ENCODE measurements around the gene MTUS2. TPM values are rescaled to one million over a fixed set of nuclear protein-coding genes. Genes with fewer than 3 reads are reported as not detected.

The MTUS2 gene
- total RNA-seq, 1 donor from 2014 or later, result 6.8 TPM

- Mint-ChIP-seq H3K36me3 (ENCODE audit: unreplicated experiment) (peaks cover 5% of the 10 kb centered on the region), H3K27me3 (ENCODE audit: unreplicated experiment) (peaks cover 3% of the 10 kb centered on the region), H3K9me3 (ENCODE audit: unreplicated experiment) (peaks cover 1% of the 10 kb centered on the region), H3K4me3 (ENCODE audit: unreplicated experiment) (no peak overlapping the region), H3K27ac (ENCODE audit: unreplicated experiment) (no peak overlapping the region), H3K4me1 (ENCODE audit: low read depth, unreplicated experiment) (no peaks in the 10 kb centered on the region)
- no peak for DNase-seq
- TF ChIP-seq, protein P1, sequence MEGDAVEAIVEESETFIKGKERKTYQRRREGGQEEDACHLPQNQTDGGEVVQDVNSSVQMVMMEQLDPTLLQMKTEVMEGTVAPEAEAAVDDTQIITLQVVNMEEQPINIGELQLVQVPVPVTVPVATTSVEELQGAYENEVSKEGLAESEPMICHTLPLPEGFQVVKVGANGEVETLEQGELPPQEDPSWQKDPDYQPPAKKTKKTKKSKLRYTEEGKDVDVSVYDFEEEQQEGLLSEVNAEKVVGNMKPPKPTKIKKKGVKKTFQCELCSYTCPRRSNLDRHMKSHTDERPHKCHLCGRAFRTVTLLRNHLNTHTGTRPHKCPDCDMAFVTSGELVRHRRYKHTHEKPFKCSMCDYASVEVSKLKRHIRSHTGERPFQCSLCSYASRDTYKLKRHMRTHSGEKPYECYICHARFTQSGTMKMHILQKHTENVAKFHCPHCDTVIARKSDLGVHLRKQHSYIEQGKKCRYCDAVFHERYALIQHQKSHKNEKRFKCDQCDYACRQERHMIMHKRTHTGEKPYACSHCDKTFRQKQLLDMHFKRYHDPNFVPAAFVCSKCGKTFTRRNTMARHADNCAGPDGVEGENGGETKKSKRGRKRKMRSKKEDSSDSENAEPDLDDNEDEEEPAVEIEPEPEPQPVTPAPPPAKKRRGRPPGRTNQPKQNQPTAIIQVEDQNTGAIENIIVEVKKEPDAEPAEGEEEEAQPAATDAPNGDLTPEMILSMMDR (IDR thresholded peaks at IDR 0.05; ENCODE audit: partially characterized antibody, unreplicated experiment), result no peak
Measured at GRCh38 chr13:29050719-29051118, 230.6 kb downstream of the MTUS2 start.

GRCh38 chr13:29059800-29060199 is 239.7 kb downstream of the MTUS2 start:
- peaks cover 4% of the 10 kb centered on the region for H3K9me3 Mint-ChIP-seq (ENCODE audit: unreplicated experiment)
- H3K27me3 Mint-ChIP-seq (ENCODE audit: unreplicated experiment), result peaks cover 3% of the 10 kb centered on the region
- H3K4me1 Mint-ChIP-seq (ENCODE audit: low read depth, unreplicated experiment), result peaks cover 6% of the 10 kb centered on the region
- H3K36me3 Mint-ChIP-seq (ENCODE audit: unreplicated experiment), result peaks cover 10% of the 10 kb centered on the region
- no peak overlapping the region for H3K4me3 Mint-ChIP-seq (ENCODE audit: unreplicated experiment)
- peak overlapping the region; percentile 55 for H3K27ac Mint-ChIP-seq (ENCODE audit: unreplicated experiment)
- TF ChIP-seq, protein P1 (IDR thresholded peaks at IDR 0.05; ENCODE audit: partially characterized antibody, unreplicated experiment), result no peak
- peak; percentile 19 for DNase-seq

DNA sequence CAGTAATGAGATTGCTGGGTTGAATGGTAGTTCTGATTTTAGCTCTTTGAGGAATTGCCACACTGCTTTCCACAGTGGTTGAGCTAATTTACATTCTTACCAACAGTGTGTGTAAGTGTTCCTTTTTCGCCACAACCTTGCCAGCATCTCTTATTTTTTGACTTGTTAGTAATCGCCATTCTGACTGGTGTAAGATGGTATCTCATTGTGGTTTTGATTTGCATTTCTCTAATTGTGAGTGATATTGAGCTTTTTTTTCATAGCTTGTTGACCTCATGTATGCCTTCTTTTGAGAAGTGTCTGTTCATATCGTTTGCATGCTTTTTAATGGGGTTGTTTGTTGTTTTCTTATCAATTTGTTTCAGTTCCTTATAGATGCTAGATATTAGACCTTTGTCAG is 245.0 kb downstream of the MTUS2 start:
- Mint-ChIP-seq H3K4me3 (ENCODE audit: unreplicated experiment) (no peak overlapping the region), H3K27ac (ENCODE audit: unreplicated experiment) (no peak overlapping the region), H3K36me3 (ENCODE audit: unreplicated experiment) (no peaks in the 10 kb centered on the region), H3K4me1 (ENCODE audit: low read depth, unreplicated experiment) (peaks cover 15% of the 10 kb centered on the region), H3K9me3 (ENCODE audit: unreplicated experiment) (no peaks in the 10 kb centered on the region), H3K27me3 (ENCODE audit: unreplicated experiment) (peaks cover 1% of the 10 kb centered on the region)
- TF ChIP-seq, protein P1 (IDR thresholded peaks at IDR 0.05; ENCODE audit: partially characterized antibody, unreplicated experiment), result no peak
- DNase-seq, result no peak

GRCh38 chr13:29067306-29067945 is 247.3 kb downstream of the MTUS2 start:
- TF ChIP-seq, protein P1 (IDR thresholded peaks at IDR 0.05; ENCODE audit: partially characterized antibody, unreplicated experiment), result no peak
- Mint-ChIP-seq H3K4me3 (ENCODE audit: unreplicated experiment) (no peak overlapping the region), H3K27me3 (ENCODE audit: unreplicated experiment) (peaks cover 1% of the 10 kb centered on the region), H3K9me3 (ENCODE audit: unreplicated experiment) (no peaks in the 10 kb centered on the region), H3K36me3 (ENCODE audit: unreplicated experiment) (no peaks in the 10 kb centered on the region), H3K4me1 (ENCODE audit: low read depth, unreplicated experiment) (peaks cover 15% of the 10 kb centered on the region), H3K27ac (ENCODE audit: unreplicated experiment) (no peak overlapping the region)
- no peak for DNase-seq

DNA sequence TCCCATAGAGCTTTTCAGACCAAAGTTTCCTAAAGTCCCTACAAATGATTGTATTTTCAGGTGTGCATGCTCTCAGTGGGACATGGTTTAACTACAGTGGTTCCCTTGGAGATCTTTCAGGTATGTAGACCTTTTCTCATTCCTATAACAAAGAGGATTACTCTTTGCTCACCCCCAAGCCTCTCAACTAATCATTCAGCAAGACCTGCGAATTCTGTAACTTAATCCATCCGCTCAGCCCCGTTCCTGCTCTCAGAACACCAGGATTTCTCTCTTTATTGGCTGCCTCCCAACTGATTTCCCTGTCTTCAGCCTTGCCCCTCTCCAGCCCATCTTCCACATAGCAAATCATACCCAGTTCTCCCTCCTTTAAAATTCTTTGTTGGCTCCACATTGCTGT is 253.6 kb downstream of the MTUS2 start:
- H3K9me3 Mint-ChIP-seq (ENCODE audit: unreplicated experiment), result no peaks in the 10 kb centered on the region
- H3K27ac Mint-ChIP-seq (ENCODE audit: unreplicated experiment), result no peak overlapping the region
- TF ChIP-seq, protein P1 (IDR thresholded peaks at IDR 0.05; ENCODE audit: partially characterized antibody, unreplicated experiment), result no peak
- H3K4me1 Mint-ChIP-seq (ENCODE audit: low read depth, unreplicated experiment), result peaks cover 10% of the 10 kb centered on the region
- H3K4me3 Mint-ChIP-seq (ENCODE audit: unreplicated experiment), result no peak overlapping the region
- peaks cover 1% of the 10 kb centered on the region for H3K27me3 Mint-ChIP-seq (ENCODE audit: unreplicated experiment)
- DNase-seq, result no peak
- H3K36me3 Mint-ChIP-seq (ENCODE audit: unreplicated experiment), result peaks cover under 1% of the 10 kb centered on the region

Measured in glutamatergic neuron (in vitro differentiated cells).